HK-2 (cell line): ENCODE results near the gene RWDD3.

Experiments used
- DNase-seq: peaks from one replicate; pipeline ENCODE4 v3.0.0-alpha.2; 2018; ENCODE audit not compliant: unreplicated experiment

The RWDD3 gene

GRCh38 chr1:95230256-95230655, 3.8 kb upstream of the RWDD3 start:
- no peak for DNase-seq

DNA sequence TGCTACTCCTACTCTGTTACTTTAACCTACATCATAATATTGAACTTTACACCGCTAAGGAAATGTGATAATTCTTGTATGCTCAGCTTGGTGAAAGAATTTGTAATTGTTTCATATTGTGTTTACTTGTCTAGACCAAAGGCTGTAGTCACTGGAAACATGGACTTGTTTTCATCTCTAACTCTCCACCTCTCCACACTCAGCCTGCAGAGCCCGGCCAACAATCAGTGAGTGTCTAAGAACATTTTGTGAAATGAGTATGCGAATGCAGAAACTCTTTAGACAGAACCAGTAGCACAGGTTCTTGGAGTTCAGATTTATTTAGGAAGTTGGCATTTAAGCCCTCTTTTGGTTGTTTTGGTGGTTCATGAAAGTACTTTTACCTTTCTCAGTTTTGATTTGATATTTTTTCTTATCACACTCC, 3.2 kb upstream of the RWDD3 start:
- DNase-seq: no peak

- no peak for DNase-seq
Observed at GRCh38 chr1:95232646-95233318, 1.2 kb upstream of the RWDD3 start.

DNA sequence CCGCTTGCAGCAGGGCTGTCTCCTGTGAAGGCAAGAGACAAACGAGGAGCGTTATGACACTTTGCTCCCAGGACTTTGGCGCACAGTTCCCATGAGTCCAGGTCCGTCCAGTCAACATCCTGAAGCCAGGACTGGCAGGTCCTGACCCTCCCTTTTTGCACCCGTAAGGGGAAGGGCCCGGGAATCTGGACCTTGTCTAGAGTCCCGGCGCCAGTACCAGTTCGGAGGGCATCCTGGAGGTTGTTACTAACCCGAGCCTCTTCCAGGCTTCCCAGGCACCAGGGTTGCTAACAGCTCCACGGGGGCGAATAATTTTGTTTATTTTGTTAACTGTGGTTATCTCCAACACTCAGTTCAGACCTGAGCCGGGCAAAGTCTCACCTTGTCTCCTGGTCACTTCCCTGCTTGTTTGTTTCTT, 682 bp upstream of the RWDD3 start:
- DNase-seq: no peak

GRCh38 chr1:95236784-95237575, 3.0 kb downstream of the RWDD3 start:
- DNase-seq: no peak

- DNase-seq: no peak
Observed at GRCh38 chr1:95237981-95238703, 4.1 kb downstream of the RWDD3 start.

GRCh38 chr1:95245029-95245428, 11.0 kb downstream of the RWDD3 start:
- no peak for DNase-seq

DNA sequence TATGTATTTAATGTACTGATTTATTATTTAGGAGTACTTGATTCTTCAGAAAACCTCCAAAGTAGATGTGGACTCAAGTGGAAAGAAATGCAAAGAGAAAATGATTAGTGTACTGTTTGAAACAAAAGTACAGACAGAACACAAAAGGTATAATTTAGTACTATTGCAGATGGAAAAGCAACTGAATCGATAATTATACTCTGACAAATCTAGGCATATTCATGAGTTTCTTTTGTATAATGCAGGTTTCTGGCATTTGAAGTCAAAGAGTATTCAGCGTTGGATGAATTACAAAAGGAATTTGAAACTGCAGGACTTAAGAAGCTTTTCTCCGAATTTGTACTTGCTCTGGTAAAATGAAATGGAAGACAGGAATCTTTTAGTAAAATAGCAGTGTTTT, 12.5 kb downstream of the RWDD3 start:
- no peak for DNase-seq

GRCh38 chr1:95247607-95248006, 13.6 kb downstream of the RWDD3 start:
- DNase-seq: no peak

DNA sequence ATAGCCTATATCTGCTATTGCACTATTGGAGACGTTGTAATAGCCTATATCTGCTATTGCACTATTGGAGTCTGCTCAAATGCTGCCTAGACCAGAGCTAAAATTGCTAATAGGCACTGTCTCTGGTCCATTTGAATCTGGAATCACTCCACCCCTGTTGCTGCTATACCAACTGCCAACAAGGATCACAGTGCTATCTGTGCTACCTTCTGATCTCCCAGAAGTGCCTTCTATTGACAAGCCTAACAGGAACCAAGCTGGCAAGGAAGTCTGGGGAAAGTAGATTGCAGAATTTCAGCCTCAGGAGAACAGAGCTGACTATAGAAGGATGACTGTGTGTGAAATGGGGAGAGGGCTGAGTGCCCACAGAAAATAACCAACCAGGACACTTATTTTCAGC, 15.9 kb downstream of the RWDD3 start:
- no peak for DNase-seq

GRCh38 chr1:95252422-95252821, 18.4 kb downstream of the RWDD3 start:
- DNase-seq: no peak

DNA sequence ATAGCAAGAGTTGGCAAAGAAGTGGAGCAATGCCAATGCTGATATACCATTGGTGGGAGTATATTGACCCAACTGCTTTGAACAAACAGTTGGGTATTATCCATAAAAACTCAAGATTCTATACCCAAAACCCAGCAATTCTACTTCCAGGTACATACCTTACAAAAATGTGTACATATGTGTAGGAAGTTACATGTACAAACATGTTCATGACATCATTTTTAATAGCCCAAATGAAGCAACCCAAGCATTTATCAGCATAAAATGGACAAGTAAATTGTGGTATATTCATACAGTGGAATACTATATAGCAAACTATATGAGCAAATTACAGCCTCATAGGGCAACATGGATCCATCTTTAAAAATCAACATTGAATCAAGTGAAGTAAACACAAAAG, 20.9 kb downstream of the RWDD3 start:
- no peak for DNase-seq

DNA sequence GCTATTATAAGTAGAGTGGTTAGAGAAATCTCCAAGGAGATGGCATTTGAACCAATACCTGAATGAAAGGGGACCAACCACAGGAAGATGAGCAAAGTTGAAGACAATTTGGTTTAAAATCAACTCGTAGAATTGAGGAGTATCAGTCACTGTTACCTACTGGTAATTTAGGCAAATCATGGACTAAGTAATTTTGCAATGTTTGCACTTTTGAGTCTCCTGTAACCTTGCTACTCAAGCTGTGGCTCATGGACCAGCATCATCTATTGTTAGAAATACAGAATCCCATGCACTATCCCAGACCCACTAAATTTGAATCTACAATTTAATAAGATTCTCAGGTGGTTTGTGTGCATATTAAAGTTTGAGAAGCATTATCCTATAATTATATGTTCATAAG, 21.8 kb downstream of the RWDD3 start:
- DNase-seq: no peak

- DNase-seq: no peak
Observed at GRCh38 chr1:95257758-95258157, 23.7 kb downstream of the RWDD3 start.

GRCh38 chr1:95259245-95259644, 25.2 kb downstream of the RWDD3 start:
- DNase-seq: no peak

- DNase-seq: no peak
Observed at GRCh38 chr1:95262913-95263312, 28.9 kb downstream of the RWDD3 start.

DNA sequence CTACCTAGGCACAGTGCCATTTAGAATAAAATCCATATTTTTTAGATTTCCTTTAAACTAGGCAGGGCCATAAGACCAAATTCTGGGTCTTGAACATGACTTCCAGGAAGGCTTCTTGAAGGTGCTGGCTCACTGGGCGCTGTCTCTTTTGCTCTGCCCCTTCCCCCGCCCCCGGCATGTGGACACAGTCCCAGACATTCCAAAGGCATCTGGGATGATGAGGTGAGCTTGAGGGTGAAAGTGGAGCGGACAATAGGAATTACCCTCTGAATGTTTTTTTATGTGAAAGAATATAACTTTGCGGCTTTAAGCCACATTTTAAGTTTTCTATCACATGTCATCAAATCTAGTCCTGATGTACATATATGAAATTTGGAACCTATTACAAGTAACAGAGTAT, 29.4 kb downstream of the RWDD3 start:
- DNase-seq: no peak

GRCh38 chr1:95265106-95265505, 31.1 kb downstream of the RWDD3 start:
- DNase-seq: no peak

- DNase-seq: no peak
Observed at GRCh38 chr1:95276429-95276828, 42.4 kb downstream of the RWDD3 start.

- DNase-seq: no peak
Observed at GRCh38 chr1:95278173-95279006, 44.4 kb downstream of the RWDD3 start.

- DNase-seq: no peak
Observed at GRCh38 chr1:95281781-95282517, 47.9 kb downstream of the RWDD3 start.
